Activated naive CD4-positive, alpha-beta T cell treated with anti-CD3 and anti-CD28 coated beads, Interleukin-2, amount 10 ng/mL, durations not matched to agents 7 days and 5 days (primary cell): Measurements from ENCODE around the gene CTIF.

Experiments used
- CTCF ChIA-PET: fragments of 350-600 bp; sonication (Branson Sonifier 250); formaldehyde crosslinking; loops from one replicate; lab custom pipeline; 2021; ENCODE audit warnings: antibody characterized with exemption; lab: Charles Lee
- DNase-seq: peaks from one replicate; pipeline ENCODE4 v3.0.0-alpha.2; 2020
- H3K27ac Mint-ChIP-seq: one replicate; pipeline ENCODE4 v1.8.0; 2021; ENCODE audit warnings: mild to moderate bottlenecking, moderate library complexity, mixed read lengths
- H3K27me3 Mint-ChIP-seq: one replicate; pipeline ENCODE4 v1.8.0; 2021; ENCODE audit warnings: mild to moderate bottlenecking, mixed read lengths
- H3K36me3 Mint-ChIP-seq: one replicate; pipeline ENCODE4 v1.8.0; 2021; ENCODE audit warnings: mixed read lengths
- H3K4me1 Mint-ChIP-seq: one replicate; pipeline ENCODE4 v1.8.0; 2021; ENCODE audit warnings: mixed read lengths
- H3K4me3 Mint-ChIP-seq: one replicate; pipeline ENCODE4 v1.8.0; 2021; ENCODE audit warnings: mild to moderate bottlenecking, moderate library complexity, mixed read lengths
- H3K9me3 Mint-ChIP-seq: one replicate; pipeline ENCODE4 v1.8.0; 2021; ENCODE audit warnings: mixed read lengths

CTIF gene

DNA sequence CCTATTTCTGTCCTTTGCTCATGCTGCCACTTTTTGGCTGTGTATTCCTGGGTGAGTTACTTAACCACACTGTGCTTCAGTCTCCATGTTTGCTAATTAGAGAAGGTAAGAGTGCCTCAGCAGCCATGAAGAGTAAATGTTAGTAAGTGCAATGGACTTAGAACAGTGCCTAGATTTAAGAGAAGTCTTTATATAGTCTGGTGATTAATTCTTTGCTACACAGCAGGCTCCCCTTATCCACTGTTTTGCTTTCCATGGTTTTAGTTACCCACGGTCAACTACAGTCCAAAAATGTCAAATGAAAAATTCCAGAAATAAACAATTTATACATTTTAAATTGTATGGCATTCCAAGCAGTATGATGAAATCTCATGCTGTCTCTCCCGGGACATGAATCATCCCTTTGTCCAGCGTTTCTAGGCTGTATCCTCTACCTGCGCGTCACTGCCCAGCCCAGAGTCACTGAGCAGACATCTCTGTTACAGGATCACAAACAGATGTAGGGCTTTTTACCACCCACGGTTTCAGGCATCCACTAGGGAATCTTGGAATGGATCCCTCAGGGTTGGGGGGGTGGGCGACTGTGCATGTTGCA lies 91.0 kb downstream of the CTIF start:
- peaks cover 14% of the 10 kb centered on the region for H3K27me3 Mint-ChIP-seq
- CTCF ChIA-PET: no interaction called here

DNA sequence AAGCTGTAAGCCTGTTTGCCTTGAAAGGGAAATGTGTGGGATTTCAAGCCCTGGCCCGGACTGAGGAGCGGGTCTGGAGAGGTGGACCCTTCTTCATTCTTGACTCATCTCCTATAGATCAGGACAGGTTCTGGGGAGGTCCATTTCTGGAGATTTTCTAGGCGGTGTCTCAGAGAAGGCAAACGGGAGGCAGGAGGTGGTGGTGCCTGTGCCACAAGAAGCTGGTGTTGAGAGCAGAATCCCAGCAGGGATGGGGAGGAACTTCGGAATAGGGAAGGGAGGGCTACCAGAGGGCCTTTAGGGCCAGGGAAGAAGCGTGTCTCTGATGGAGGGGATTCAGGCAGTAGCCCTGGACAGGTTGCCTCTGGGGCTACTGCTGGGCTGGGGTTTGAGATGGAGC lies 93.0 kb downstream of the CTIF start:
- CTCF ChIA-PET: no interaction called here
- no peaks in the 10 kb centered on the region for H3K9me3 Mint-ChIP-seq
- H3K4me3 Mint-ChIP-seq: no peak overlapping the region
- H3K4me1 Mint-ChIP-seq: no peaks in the 10 kb centered on the region
- H3K27ac Mint-ChIP-seq: no peak overlapping the region
- H3K27me3 Mint-ChIP-seq: peaks cover 18% of the 10 kb centered on the region
- no peaks in the 10 kb centered on the region for H3K36me3 Mint-ChIP-seq
- no peak for DNase-seq

More for the DNA sequence above, 91.0 kb downstream of the CTIF start:
- H3K9me3 Mint-ChIP-seq: no peaks in the 10 kb centered on the region
- H3K36me3 Mint-ChIP-seq: no peaks in the 10 kb centered on the region
- no peak for DNase-seq
- H3K4me3 Mint-ChIP-seq: no peak overlapping the region
- no peak overlapping the region for H3K27ac Mint-ChIP-seq
- H3K4me1 Mint-ChIP-seq: no peaks in the 10 kb centered on the region

DNA sequence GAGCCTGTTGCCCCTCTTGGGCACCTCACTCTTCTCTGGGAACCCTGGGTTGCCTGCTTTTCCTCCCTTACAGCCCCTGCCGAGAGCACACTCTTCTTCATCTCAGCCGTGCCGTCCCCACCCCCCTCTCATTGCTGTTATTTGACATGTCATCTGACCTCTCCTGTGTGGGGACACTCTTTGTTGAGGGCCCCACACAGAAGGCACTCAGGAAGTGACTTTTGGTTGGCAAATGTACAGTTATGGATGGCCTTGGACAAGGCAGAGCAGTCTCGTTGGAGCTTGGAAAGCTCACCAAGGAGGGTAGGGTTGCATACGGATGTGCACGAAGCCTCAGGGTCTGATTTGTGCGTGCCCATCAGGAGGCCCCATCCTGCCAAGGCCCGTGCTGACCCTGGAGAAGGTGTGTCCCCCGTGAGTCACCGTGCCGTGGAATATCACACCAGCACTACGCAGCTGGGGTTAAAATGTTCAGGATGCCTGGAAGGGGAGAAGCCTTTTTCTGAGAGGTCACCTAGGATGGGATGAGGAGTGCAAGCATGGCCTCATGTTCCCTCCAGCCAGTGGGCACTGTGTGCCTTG lies 93.9 kb downstream of the CTIF start:
- CTCF ChIA-PET: no interaction called here
- H3K9me3 Mint-ChIP-seq: no peaks in the 10 kb centered on the region
- H3K4me1 Mint-ChIP-seq: no peaks in the 10 kb centered on the region
- peaks cover 18% of the 10 kb centered on the region for H3K27me3 Mint-ChIP-seq
- H3K27ac Mint-ChIP-seq: no peak overlapping the region
- H3K36me3 Mint-ChIP-seq: no peaks in the 10 kb centered on the region
- H3K4me3 Mint-ChIP-seq: no peak overlapping the region
- DNase-seq: no peak

DNA sequence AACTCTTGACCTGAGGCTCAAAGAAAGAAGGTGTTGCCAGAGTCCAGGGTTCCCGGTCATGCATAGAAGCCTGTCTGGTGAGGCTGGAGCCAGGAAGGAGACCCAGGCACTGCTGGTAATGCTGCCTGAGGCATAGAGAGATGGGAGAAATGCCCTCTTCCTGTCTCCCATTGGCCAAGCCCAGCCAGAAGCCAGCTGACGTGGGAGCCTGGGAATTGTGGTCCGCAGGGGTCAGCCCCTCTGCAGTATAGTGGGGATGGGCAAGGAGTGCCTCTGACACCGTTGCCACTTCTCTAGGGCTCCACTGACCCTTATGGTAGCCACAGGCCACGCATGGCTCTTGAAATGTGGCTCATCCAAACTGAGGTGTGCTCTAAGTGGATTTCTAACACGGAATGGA lies 95.7 kb downstream of the CTIF start:
- DNase-seq: no peak
- CTCF ChIA-PET: no interaction called here
- no peaks in the 10 kb centered on the region for H3K36me3 Mint-ChIP-seq
- no peak overlapping the region for H3K4me3 Mint-ChIP-seq
- no peaks in the 10 kb centered on the region for H3K9me3 Mint-ChIP-seq
- peaks cover 18% of the 10 kb centered on the region for H3K27me3 Mint-ChIP-seq
- H3K27ac Mint-ChIP-seq: no peak overlapping the region
- no peaks in the 10 kb centered on the region for H3K4me1 Mint-ChIP-seq

DNA sequence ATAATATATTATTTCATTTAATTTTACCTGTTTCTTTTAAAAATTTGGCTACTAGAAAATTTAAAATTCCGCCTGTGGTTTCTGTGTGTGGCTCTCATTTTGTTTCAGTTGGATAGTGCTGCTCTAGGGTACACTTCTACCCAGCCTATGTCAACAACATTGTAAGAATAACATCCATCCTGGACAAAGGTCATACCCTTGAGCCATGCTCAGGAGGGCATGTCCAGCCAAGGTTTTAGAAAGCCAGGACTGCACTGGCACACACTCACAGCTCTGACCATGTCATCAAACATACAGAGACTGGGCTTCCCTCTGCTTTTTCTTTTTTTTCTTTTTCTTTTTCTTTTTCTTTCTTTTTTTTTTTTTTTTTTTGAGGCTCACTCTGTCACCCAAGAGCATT lies 96.1 kb downstream of the CTIF start:
- no peak for DNase-seq
- Mint-ChIP-seq H3K9me3 (no peaks in the 10 kb centered on the region), H3K4me3 (no peak overlapping the region), H3K36me3 (no peaks in the 10 kb centered on the region), H3K27me3 (peaks cover 21% of the 10 kb centered on the region), H3K4me1 (no peaks in the 10 kb centered on the region), H3K27ac (no peak overlapping the region)
- CTCF ChIA-PET: no interaction called here

DNA sequence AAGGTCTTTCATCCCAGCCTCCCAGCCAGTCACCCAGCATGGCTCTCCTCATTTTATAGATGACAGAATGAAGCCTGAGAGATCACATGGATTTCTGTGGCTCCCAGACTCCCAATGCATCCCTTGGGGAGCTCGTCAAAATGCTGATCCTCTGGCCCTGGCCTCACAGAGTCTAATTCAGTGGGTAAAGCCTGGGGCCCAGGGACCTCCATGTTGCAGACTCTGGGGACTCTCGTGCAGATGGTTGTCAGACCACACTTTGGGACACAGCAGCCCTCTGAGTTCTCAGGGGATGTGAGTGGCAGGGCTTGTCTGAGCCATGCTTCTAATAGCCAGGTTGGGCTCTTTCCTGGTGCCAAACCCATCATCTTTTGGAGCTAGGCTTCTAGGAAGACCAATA lies 97.0 kb downstream of the CTIF start:
- peaks cover 22% of the 10 kb centered on the region for H3K27me3 Mint-ChIP-seq
- no peaks in the 10 kb centered on the region for H3K9me3 Mint-ChIP-seq
- no peaks in the 10 kb centered on the region for H3K36me3 Mint-ChIP-seq
- no peak overlapping the region for H3K4me3 Mint-ChIP-seq
- CTCF ChIA-PET: no interaction called here
- H3K27ac Mint-ChIP-seq: no peak overlapping the region
- no peak for DNase-seq
- no peaks in the 10 kb centered on the region for H3K4me1 Mint-ChIP-seq

DNA sequence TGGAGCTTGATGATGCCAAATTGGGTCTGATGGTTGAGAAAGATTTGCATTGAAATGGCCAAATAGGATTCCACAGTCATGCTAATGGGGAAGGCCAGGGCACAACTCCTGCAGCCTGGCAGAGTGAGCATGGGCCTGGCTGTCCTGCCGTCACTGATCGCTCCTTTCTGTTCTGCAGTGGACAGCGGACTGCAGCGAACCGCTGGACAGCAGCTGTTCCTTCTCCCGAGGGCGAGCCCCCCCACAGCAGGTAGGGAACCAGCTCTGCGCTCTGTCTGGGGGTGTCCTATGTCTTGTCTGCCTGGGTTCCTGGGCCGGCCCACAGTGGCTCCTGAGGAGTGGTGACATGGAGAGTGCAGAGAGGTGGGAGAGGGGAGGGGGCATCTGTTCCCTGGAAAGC lies 97.6 kb downstream of the CTIF start:
- no peaks in the 10 kb centered on the region for H3K9me3 Mint-ChIP-seq
- no peak overlapping the region for H3K27ac Mint-ChIP-seq
- H3K4me3 Mint-ChIP-seq: no peak overlapping the region
- no peak for DNase-seq
- H3K27me3 Mint-ChIP-seq: peaks cover 18% of the 10 kb centered on the region
- no peaks in the 10 kb centered on the region for H3K4me1 Mint-ChIP-seq
- no peaks in the 10 kb centered on the region for H3K36me3 Mint-ChIP-seq
- CTCF ChIA-PET: no interaction called here

DNA sequence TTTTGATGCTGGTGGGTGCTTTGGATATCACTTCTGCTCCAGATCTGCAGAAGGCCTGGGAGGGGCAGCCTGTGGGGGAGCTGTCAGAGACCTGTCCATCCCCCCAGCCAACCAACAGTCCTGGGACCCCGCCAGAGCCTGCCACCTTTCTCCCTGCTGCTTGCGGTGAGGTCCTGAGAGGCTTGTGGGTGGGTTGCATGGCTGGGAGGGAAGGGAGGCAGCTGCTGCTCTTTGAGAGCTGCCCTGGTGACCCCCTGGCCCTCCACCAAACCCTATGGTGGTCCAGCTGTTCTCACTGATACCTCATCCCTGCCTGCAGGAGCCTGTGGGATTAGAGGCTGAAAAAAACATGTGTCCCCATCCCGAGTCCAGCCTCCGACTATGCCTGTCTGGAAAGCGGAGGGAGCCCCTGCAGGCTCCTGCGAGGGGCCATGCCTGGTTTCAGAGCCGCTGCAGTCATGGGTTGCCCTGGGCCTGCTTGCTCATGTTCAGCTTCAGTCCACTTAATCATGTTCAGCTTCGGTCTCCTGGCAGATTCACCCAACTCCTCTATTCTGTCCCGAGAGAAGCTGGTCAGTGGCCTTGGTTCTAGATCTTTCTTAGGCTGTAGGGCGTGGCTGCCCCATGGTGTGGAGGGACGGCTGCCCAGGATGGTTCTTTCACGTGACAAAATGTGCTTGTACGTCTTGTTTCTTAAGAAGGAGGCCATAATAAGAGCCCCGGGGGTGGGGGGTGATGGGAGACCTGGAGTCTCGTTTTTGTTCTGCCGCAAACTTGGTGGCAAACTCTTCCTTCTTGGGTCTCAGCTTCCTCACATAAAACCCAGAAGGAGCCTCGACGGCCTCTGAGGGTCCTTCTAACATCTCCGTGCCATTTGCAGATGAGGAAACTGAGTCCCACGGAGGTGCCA lies 98.5 kb downstream of the CTIF start:
- CTCF ChIA-PET: no interaction called here
- no peaks in the 10 kb centered on the region for H3K36me3 Mint-ChIP-seq
- no peaks in the 10 kb centered on the region for H3K4me1 Mint-ChIP-seq
- H3K4me3 Mint-ChIP-seq: no peak overlapping the region
- H3K9me3 Mint-ChIP-seq: no peaks in the 10 kb centered on the region
- DNase-seq: no peak
- H3K27me3 Mint-ChIP-seq: peaks cover 11% of the 10 kb centered on the region
- no peak overlapping the region for H3K27ac Mint-ChIP-seq

DNA sequence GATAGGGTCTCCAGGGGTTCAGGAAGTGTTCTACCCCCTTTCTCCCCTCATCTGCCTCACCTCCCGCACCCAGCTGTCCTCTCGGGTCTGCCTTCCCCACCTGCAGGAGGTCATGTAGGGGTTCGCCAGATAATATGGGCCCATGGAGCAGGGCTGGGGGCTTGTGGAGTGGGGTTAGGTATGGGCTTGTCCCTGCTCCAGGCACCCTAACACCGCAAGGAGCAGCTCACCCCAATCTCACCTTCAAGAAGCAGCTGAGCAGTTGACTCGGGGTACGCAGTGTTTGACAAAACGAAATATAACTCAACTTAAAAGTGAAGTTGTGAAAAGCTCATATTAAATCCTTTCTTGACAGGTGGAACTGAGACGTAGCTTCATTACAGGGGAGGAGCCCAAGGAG lies 99.6 kb downstream of the CTIF start:
- H3K27ac Mint-ChIP-seq: no peak overlapping the region
- DNase-seq: no peak
- no peaks in the 10 kb centered on the region for H3K36me3 Mint-ChIP-seq
- CTCF ChIA-PET: no interaction called here
- H3K9me3 Mint-ChIP-seq: no peaks in the 10 kb centered on the region
- H3K27me3 Mint-ChIP-seq: peaks cover 9% of the 10 kb centered on the region
- H3K4me3 Mint-ChIP-seq: no peak overlapping the region
- no peaks in the 10 kb centered on the region for H3K4me1 Mint-ChIP-seq

DNA sequence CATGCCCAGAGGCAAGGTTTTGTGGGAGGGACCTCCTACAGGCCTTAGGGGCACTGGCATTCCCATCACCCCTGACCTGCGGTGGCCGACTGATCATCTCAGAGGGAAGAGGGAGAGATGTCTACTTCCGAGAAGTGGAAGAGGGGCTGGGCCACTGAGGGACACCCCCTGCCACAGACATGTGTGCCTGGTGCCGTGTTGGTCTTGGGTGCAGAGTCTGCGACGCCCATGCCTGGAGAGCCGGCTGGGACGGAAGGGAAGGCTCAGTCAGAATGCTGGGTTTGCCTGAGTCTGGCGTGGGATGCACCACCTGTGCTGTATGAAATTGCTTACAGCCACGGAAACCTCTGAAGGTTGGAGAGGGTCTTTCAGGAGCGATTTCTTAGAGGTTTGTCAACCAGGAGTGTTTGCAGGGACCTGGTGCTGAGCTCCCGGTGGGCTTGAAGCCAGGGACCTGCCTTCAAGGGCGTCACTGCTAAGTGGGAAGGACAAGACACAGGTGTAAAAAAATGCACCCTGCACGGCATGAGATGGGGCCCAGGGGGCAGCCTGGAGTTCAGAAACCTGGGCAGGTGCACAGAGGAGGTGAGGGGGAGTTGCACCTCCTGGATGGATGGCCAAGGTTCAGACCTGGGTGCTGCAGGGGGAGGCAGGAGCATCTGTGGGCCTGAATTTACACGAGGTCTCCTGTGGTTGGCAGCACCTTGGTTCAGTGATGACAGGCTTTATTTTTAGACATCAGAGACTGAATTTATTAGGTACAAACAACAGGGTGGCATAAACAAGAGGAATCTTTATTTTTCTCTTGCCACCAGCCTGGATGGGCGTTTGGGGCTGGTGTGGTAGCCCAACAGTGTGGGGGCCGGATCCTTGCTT lies 100.3 kb downstream of the CTIF start:
- Mint-ChIP-seq H3K9me3 (no peaks in the 10 kb centered on the region), H3K27me3 (peaks cover 9% of the 10 kb centered on the region), H3K4me3 (no peak overlapping the region), H3K36me3 (no peaks in the 10 kb centered on the region), H3K27ac (no peak overlapping the region), H3K4me1 (no peaks in the 10 kb centered on the region)
- no peak for DNase-seq
- CTCF ChIA-PET: interaction anchor here (1.1 kb wide), 1 partner anchor 164 kb away, joined by 4 read pairs; no protein-coding TSS in a partner anchor

DNA sequence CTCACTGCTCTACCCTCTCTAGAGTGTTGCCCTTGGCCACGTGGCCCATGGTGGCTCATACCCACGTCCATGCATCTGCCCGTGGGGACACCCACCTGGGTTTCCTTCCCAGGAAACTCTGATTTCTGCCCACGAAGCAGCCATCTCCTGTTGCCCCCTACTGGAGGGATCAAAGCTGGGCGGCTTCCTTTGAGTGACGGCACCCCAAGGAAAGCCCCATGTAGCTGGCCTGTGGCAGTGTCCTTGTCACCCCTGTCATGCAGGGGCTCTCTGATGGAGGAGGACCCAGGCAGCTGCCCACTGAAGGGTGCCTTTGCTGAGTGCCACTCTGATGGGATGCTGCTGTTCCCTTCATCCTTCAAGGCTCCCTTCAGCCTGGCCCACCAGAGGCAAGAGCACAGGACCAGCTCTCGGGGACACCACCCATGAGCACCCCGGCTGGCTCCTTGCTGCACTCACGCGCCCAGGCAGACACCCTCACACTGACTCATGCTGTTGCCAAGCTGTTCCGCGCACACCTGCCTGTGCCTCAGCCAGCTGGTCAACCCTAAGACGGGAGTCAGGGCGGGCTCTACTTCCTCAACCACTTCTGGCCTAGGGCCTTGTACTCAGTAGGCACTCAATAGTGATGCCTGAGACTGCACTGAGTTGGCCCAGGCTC lies 101.1 kb downstream of the CTIF start:
- Mint-ChIP-seq H3K4me3 (no peak overlapping the region), H3K36me3 (no peaks in the 10 kb centered on the region), H3K27ac (no peak overlapping the region), H3K4me1 (no peaks in the 10 kb centered on the region), H3K27me3 (peaks cover 9% of the 10 kb centered on the region), H3K9me3 (no peaks in the 10 kb centered on the region)
- DNase-seq: no peak
- CTCF ChIA-PET: interaction anchor here (1.1 kb wide), 1 partner anchor 165 kb away, joined by 4 read pairs; no protein-coding TSS in a partner anchor

DNA sequence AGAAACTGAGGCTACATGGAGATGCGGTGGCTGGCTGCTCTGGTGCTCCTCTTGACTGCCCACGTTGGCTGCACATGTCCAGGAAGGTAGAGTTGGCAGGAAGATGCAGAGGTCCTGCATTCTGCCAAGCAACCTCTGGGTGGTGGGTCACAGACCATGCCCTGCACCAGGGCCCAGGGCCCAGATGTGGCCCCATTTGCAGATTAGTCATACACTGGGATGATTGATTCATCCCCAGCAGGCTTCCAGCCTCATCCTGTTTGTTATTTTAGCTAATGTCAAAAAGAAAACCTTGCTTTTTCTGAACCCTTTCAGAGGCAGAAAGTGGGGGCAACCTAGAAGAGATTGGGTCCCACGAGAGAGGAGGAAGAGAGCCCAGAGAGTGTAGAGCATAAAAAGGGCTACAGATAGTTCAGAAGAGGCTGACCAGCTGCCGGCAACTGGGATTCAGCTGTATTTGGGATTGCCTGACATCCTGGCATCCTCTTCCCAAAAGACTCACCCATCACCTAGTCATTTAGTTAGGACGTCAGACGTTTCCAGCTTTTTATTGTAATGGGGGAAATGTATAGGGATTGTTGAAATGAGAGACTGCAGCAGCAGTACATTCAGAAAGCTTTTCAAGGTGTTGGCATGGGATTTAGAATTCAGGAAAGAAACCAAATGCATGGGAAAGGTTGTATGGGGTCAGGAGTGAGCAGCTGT lies 101.9 kb downstream of the CTIF start:
- no peak for DNase-seq
- Mint-ChIP-seq H3K9me3 (no peaks in the 10 kb centered on the region), H3K4me3 (no peak overlapping the region), H3K36me3 (no peaks in the 10 kb centered on the region), H3K27ac (no peak overlapping the region), H3K4me1 (no peaks in the 10 kb centered on the region), H3K27me3 (peaks cover 8% of the 10 kb centered on the region)
- CTCF ChIA-PET: no interaction called here

DNA sequence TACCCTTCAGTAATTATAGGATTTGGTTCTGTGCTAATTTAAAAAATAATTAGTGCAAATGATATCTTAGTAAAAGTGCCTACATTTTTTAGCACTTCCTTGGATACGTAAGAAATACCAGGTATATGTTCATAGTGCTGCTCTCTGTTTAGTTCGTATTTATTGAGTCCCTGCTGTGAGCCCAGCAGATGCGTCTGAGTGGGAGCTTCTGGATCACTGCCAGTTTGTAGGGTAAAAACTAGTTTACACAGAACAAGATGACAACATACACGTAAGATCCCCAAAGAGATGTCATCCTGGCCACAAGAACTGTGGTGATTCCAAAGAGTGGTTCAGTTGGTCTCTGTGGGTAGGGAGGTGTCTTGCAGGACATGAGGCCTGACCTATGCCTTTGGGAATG lies 103.2 kb downstream of the CTIF start:
- no peak for DNase-seq
- no peak overlapping the region for H3K27ac Mint-ChIP-seq
- H3K4me1 Mint-ChIP-seq: no peaks in the 10 kb centered on the region
- CTCF ChIA-PET: no interaction called here
- no peaks in the 10 kb centered on the region for H3K36me3 Mint-ChIP-seq
- H3K9me3 Mint-ChIP-seq: no peaks in the 10 kb centered on the region
- peaks cover 8% of the 10 kb centered on the region for H3K27me3 Mint-ChIP-seq
- H3K4me3 Mint-ChIP-seq: no peak overlapping the region
